Measurements from ENCODE around the gene HDAC11. TPM values are rescaled to one million over a fixed set of nuclear protein-coding genes. Genes with fewer than 3 reads are reported as not detected.

HDAC11 gene
- total RNA-seq, 2 experiments from 2014 or later, result 4.5 to 4.6 TPM

- Histone ChIP-seq H3K4me3 (ENCODE audit: low read length) (no peak overlapping the region), H3K9me3 (ENCODE audit: control insufficient read depth in 1 of 2, insufficient read depth in 1 of 2, low read length in 2 of 2) (no peaks in the 10 kb centered on the region), H3K27ac (ENCODE audit: low read depth in 1 of 2, low read length in 2 of 2) (no peak overlapping the region), H3K4me1 (ENCODE audit: insufficient read depth, low read length) (no peaks in the 10 kb centered on the region), H3K36me3 (ENCODE audit: insufficient read depth, low read length) (no peaks in the 10 kb centered on the region), H3K27me3 (ENCODE audit: control insufficient read depth in 1 of 2, insufficient read depth in 2 of 2, low read length in 2 of 2) (no peaks in the 10 kb centered on the region)
- no peaks in the 10 kb centered on the region for H3K9me3 Mint-ChIP-seq
- intact Hi-C loops (cut with DNase I, micrococcal nuclease), result no loop called here
- H3K27ac Mint-ChIP-seq, result no peak overlapping the region
- no peaks in the 10 kb centered on the region for H3K27me3 Mint-ChIP-seq
- H3K4me3 Mint-ChIP-seq, result no peak overlapping the region
- no peaks in the 10 kb centered on the region for H3K4me1 Mint-ChIP-seq (ENCODE audit: low read depth)
- ATAC-seq (ENCODE audit: poor library complexity), result no peak
- CTCF ChIA-PET, result no interaction called here
- DNase-seq, result no peak
- POLR2A ChIA-PET, result no interaction called here
- TF ChIP-seq CTCF (IDR thresholded peaks at IDR 0.05), result no peak
- H3K36me3 Mint-ChIP-seq (ENCODE audit: low read depth), result no peaks in the 10 kb centered on the region
Measured at GRCh38 chr3:13506239-13506638, 26.1 kb downstream of the HDAC11 start.

DNA sequence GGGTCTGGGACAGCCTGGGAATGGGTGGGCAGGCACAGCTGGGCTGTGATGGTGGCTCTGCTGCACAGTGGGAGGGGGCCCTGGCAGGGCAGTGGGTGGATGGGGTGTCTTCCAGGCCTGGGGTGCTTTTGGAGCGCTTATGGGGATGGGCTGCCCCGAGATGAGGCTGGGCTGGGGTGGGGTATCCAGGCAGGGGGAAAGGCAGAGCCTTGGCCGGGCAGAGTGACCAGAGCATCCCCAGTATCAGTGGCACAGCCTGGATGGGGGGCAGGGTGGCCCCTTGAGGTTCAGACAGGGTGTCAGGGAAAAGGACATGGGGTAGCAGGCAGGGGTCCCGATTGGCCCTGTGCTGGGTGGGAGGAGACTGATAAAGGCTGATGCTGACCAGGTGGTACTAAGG lies 26.6 kb downstream of the HDAC11 start:
- no peak for TF ChIP-seq CTCF (IDR thresholded peaks at IDR 0.05)
- Mint-ChIP-seq H3K27ac (no peak overlapping the region), H3K4me1 (ENCODE audit: low read depth) (no peaks in the 10 kb centered on the region), H3K9me3 (no peaks in the 10 kb centered on the region), H3K4me3 (no peak overlapping the region), H3K27me3 (no peaks in the 10 kb centered on the region), H3K36me3 (ENCODE audit: low read depth) (no peaks in the 10 kb centered on the region)
- DNase-seq (no peak), ATAC-seq (ENCODE audit: poor library complexity) (no peak)
- CTCF ChIA-PET, result no interaction called here
- Histone ChIP-seq H3K27me3 (ENCODE audit: control insufficient read depth in 1 of 2, insufficient read depth in 2 of 2, low read length in 2 of 2) (no peaks in the 10 kb centered on the region), H3K9me3 (ENCODE audit: control insufficient read depth in 1 of 2, insufficient read depth in 1 of 2, low read length in 2 of 2) (no peaks in the 10 kb centered on the region), H3K27ac (ENCODE audit: low read depth in 1 of 2, low read length in 2 of 2) (no peak overlapping the region), H3K4me1 (ENCODE audit: insufficient read depth, low read length) (no peaks in the 10 kb centered on the region), H3K4me3 (ENCODE audit: low read length) (no peak overlapping the region), H3K36me3 (ENCODE audit: insufficient read depth, low read length) (no peaks in the 10 kb centered on the region)
- POLR2A ChIA-PET, result no interaction called here
- intact Hi-C loops (cut with DNase I, micrococcal nuclease), result no loop called here

DNA sequence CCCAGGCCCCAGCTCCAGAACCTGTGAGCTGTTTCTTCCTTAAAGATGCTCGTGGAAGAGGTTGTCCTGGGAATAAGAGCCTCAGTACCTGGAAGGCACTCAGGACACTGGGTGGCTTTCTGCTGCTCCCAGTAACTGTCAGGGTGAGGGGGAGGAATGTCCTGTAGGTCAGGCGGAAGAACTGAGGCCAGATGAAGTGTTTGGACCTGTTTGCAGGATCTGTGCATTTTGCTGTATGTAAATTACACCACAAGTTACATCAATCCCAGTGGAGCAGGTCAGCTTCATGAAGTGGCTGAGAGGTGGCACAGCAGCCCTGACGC lies 27.1 kb downstream of the HDAC11 start:
- Histone ChIP-seq H3K4me3 (ENCODE audit: low read length) (no peak overlapping the region), H3K36me3 (ENCODE audit: insufficient read depth, low read length) (no peaks in the 10 kb centered on the region), H3K4me1 (ENCODE audit: insufficient read depth, low read length) (no peaks in the 10 kb centered on the region), H3K27me3 (ENCODE audit: control insufficient read depth in 1 of 2, insufficient read depth in 2 of 2, low read length in 2 of 2) (no peaks in the 10 kb centered on the region), H3K9me3 (ENCODE audit: control insufficient read depth in 1 of 2, insufficient read depth in 1 of 2, low read length in 2 of 2) (no peaks in the 10 kb centered on the region), H3K27ac (ENCODE audit: low read depth in 1 of 2, low read length in 2 of 2) (no peak overlapping the region)
- H3K4me3 Mint-ChIP-seq, result no peak overlapping the region
- intact Hi-C loops (cut with DNase I, micrococcal nuclease), result no loop called here
- H3K9me3 Mint-ChIP-seq, result no peaks in the 10 kb centered on the region
- no peak overlapping the region for H3K27ac Mint-ChIP-seq
- TF ChIP-seq CTCF (IDR thresholded peaks at IDR 0.05), result no peak
- no peak for DNase-seq
- ChIA-PET CTCF (no interaction called here), POLR2A (no interaction called here)
- H3K4me1 Mint-ChIP-seq (ENCODE audit: low read depth), result no peaks in the 10 kb centered on the region
- no peak for ATAC-seq (ENCODE audit: poor library complexity)
- no peaks in the 10 kb centered on the region for H3K36me3 Mint-ChIP-seq (ENCODE audit: low read depth)
- no peaks in the 10 kb centered on the region for H3K27me3 Mint-ChIP-seq

All from CD4-positive, alpha-beta T cell (primary cell).